Stimulated activated CD8-positive, alpha-beta memory T cell treated with anti-CD3 and anti-CD28 coated beads, Interleukin-15, amount 100 ng/mL, for 4 hours (primary cell): ENCODE results near the gene ANKH.
"Not testable (repeated sequence)": the region's sequence is repeated elsewhere in the genome, so short reads cannot be mapped to it uniquely, and the experiment has no call there.

Experiments used
- DNase-seq, 2 donors: peaks; one replicate each; pipeline ENCODE4 v3.0.0-alpha.2; 2020; ENCODE audit warnings: low read depth in 2 of 2

Gene ANKH

DNA sequence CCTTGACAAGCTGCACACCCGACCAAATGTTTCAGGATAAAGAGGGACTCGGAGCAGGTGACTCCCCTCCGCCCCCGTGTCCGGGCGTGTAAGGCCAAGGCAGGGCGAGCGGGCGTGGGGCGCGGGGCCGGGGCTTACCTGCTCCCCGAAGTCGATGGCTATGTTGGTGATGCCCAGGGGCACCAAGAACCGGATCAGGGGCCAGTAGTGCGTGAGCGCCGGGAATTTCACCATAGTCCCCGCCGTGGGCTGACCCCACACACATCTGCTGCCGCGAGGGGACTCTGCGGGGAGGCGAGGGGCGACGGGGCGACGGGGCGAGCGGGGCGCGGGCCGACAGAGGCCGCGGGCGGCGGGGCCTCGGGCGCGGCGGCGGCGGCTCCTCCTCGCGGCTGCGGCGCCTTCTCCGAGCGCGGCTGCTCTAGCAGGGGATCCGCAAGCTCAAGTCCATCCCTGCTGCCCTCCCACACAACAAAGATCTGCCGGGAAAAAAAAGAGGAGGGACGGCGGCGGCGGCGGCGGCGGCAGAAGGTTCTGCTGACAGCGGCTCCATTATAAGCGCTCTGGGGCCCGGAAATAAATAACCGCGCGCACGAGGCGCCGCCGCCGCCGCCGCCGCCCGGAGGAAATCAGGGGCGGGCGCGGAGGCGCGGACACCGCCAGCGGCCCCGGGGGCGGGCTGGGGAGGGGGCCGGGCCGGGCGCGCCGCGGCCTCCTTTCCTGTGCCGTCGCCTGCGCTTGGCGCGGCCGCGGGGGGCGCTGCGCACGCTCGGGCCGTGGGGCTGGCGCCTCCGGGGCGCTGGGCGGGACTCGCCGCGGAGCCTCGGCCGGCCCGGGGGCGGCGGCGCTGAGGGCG is at the start of gene ANKH:
ANKH (minus strand) TSS at position 565 of the 856 bp plus-strand sequence; CDS start at position 234, 331 bp downstream.
- DNase-seq = peak; percentile 64 to 80

DNA sequence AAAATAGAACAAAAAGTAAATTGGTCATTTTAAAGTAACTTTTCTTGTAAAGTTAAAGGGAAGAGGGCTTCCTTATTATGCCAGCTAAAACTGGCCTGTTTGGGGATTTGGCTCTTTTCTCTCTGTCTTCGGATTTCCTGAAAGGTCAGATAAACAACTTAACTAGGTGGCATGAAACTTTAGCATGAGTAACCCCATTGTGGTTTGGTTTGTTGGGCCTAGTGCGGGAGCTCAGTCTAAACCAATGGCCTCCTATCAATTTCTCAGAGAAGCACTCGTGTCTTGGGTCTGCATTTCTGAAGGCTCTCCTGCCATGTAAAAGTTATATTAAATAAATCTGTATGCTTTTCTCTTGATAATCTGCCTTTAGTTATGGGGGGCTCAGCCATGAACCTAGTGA is 48.5 kb upstream of the ANKH start:
- no peak for DNase-seq

DNA sequence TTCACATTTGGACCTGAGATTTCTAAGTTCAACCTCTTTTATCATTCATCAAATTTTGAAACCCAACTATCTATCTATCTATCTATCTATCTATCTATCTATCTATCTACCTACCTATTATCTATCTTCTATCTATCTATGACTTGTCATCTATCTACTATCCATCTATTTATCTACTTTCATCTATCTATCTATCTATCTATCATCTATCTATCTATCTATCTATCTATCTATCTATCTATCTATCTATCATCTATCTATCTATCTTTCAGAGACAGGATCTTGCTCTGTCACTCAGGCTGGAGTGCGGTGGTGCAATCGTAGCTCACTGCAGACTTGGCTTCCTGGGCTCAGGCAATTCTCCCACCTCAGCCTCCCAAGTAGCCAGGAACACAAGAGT is 47.5 kb upstream of the ANKH start:
- DNase-seq = not testable (repeated sequence)

DNA sequence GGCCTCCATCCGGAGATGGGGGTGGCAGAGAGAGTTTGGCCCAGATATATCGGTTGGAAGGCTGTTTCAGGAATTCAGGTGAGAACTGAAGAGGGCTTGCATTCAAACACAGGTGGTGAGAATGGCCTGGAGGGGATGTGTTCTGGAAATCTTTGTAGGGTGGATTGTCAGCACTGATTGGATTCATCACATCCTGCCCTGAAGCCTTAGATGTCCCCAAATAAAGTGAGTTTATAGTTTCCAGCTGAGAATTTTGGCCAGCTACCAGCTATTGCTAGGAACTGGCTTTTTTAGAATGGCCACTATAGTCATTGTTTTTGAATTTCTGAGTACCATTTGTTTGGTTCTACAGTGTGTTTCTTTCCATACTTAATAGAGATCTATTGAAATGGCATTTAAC is 46.1 kb upstream of the ANKH start:
- DNase-seq = no peak

DNA sequence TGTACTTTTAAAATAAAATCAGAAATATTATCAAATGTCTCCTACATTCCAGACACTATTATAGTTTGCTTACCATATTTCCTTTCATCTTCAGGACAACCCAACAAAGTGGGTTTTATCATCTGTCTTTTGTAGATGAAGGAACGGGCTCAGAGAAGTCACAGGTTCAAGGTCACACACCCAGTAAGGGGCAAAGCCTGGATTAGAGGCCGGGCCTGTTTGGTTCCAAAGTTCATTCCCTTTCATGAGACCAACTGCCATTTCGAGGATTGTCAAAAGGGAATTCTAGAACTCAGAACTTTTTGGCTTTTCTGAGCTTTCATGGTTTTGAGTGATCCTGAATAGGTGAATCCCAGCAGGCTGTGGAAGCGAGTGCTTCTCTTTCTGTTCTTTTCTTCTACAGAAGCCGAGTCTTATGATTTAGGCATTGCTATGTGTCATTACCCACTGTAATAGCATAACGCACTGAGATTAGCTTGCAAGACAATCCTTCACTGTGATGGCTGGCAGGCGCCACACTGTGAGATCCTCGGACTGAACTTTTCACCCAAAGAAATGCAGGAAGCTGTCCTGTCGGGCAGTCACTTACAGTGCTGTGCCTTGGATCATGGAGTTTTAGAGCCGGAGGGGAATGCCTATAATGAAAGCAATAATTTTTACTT is 43.8 kb upstream of the ANKH start:
- DNase-seq = no peak

DNA sequence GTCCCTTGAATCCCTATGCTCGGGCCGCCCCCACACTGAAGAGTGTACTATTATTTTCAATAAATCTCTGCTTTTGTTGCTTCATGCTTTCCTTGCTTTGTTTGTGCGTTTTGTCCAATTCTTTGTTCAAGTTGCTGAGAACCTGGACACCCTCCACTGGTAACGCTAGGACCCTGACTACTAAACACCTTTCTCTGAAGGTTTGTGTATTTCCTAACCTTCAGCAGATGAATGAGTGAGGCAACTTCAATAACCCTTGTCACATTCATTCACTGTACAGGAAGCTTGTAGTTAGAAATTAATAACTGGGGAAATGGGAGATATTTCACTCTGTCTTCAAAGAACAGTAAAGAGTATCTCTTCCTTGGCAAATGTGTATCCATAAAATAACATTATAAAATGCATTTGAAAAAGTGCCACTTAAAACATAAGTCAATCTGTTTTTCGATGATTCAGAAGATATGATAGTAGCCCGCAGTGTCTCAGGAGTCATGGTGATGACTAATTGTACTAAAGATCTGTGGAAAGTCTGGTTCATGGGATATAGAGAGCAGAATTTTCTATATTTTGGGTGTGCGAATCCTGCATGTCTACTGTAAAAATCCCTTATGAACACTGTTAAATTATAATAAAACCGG is 43.2 kb upstream of the ANKH start:
- no peak for DNase-seq

DNA sequence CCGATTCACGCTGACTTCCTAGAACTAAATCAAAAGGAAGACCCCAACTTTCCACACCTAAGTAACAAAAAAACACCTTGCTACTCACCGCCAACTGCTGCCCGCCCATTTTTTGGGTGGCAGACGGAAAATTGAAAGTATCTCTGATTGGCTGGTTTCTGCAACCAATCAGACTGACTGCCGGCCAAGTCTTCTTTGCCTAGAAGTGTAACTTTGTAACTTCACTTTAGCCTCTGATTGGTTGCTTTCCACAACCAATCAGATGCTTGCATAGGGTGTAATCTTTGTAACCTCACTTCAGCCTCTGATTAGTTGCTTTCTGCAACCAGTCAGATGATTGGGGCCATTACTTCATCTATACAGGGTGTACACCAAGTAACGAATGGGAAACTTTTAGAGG is 42.6 kb upstream of the ANKH start:
- DNase-seq = no peak

DNA sequence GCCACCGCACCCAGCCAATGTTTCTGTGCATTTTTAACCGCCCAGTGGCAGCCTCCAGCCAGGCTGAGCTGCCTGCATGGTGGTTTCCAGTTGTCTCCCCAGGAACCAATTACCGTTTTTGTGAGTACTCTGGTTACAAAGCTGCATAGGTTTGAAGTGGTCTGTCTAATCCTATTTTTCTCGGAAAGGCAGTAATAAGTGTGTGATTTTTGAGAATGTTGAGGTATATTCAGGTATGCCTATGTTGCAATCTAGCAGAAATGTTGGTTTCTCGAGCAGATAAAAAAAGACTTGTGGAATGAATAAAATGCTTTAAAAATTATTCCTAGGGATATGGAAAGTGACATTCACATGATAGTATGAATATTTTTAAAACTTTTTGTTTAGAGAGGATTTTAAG is 41.5 kb upstream of the ANKH start:
- DNase-seq = no peak

DNA sequence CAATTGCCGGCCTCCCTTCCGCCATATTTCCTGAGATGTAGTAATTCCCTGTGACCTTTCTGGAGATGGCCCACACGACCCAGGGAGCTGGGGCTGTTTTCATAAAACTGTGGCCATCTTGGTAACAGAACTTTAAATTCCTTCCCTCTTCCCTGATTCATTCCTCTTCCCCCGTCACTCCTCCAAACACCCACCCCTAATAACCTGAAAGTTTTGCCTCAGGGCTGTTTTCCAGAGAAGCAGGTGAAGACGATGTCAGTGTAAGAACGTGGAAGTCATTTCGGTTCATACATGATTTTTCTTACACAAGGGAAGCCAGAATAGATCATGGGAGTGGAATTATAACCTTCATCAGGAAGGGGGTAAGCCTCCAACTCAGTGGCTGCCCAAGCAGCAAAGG is 40.6 kb upstream of the ANKH start:
- DNase-seq = no peak

DNA sequence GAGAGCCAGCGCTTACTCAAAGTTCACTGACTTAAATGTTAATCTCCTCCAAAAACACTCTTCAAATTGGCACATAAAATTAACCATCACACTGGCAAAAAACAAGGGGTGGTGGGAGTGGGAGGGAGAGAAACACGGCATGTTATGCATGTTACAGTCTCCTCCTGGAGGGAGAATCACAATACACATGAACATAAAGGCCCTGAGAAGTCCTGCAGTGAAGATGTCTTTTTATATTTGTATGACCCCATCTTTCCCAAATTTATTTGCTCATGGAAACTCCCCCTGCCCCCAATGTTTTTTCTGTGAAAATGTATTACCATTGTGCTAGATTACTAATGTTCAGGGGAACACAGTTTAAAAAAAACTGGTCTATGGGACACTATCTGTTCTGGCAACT is 37.8 kb upstream of the ANKH start:
- no peak for DNase-seq

DNA sequence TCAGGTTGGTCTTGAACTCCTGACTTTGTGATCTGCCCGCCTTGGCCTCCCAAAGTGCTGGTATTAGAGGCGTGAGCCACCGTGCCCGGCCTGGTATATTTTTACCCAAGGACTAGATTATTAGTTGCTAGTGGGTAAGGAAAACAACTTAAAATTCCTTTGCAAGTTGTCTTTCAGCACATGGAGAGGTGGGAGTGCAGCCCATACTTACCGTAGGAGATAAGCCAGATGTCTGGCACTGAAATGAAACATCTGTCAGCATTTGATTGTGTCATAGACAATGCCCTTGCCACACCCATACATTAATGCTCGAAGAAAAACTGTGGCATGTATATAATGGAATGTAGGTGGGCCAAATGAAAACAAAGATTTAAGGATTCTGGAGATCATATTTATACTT is 36.6 kb upstream of the ANKH start:
- no peak for DNase-seq

DNA sequence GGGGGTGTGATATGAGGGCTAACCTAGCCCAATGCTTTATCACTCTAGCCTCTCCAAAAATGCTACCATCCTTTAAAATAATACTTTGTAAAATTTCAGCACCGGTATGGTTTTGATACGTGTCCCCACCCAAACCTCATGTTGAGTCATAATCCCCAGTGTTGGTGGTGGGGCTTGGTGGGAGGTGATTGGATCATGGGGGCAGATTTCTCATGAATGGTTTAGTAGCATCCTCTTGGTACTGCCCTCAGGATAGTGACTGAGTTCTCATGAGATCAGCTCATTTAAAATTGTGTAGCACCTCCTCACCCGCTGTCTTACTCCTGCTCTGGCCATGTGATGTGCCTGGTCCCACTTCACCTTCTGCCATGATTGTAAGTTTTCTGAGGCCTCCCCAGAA is 35.0 kb upstream of the ANKH start:
- DNase-seq = no peak

DNA sequence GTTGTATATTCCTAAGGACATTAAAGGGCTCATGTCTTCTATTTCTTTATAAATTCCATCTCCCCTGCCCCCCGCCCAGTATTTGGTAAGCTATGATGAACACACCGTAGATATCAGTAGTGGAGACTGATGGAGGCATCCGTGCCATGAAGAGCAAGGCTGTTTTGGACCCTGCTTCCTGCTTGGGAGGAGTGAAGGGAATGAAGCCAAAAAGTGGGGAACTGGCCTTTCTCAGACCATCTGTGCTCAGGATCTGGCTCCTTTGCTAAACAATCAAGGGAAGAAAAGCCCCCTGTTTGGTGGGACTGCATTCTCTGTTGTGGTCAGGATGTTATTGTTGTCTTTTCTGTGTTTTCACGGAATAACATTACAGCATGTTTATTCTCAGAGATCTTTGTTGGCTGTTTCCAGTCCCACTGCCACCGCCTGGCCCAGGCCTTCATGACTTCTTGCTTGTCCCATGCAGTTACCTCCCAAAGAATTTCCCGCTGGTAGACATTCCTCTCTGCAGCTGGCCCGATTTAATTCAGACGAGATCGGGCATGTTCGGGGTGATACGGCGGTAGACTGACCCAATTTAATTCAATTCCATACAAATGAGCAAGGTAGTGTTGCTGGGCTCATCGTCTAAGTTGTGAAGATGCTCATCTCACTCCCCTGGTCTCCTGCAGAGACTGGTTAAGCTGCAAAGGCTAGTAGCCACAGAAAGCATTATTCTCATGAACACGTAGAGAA is 31.4 kb upstream of the ANKH start:
- DNase-seq = no peak

DNA sequence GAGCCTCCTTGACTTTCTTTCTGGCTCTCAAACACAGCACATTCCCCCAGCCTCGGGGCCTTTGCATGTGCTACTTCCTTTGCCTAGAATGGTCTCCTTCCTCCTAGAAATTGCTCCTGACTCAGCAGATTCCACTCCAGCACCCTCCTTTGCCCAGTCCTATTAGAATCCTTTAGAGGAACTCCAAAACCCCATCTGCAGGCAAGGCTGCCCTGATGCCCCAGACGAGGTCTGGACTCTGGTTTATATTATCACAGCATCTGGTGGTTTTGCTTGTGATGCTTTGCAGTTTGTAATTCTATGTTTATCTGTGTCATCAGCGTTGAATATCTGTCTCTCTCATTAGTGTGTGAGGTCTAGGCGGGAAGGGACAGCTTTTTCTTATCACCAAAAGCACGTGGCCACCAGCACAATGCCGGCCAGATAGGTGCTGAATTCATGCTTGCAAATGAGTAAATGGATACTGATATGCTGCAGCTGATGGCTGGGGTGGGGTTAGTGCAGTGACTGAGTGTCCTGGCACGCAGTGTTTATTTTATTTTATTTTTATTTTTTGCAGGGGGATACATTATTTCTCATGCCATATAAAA is 30.0 kb upstream of the ANKH start:
- DNase-seq = no peak

DNA sequence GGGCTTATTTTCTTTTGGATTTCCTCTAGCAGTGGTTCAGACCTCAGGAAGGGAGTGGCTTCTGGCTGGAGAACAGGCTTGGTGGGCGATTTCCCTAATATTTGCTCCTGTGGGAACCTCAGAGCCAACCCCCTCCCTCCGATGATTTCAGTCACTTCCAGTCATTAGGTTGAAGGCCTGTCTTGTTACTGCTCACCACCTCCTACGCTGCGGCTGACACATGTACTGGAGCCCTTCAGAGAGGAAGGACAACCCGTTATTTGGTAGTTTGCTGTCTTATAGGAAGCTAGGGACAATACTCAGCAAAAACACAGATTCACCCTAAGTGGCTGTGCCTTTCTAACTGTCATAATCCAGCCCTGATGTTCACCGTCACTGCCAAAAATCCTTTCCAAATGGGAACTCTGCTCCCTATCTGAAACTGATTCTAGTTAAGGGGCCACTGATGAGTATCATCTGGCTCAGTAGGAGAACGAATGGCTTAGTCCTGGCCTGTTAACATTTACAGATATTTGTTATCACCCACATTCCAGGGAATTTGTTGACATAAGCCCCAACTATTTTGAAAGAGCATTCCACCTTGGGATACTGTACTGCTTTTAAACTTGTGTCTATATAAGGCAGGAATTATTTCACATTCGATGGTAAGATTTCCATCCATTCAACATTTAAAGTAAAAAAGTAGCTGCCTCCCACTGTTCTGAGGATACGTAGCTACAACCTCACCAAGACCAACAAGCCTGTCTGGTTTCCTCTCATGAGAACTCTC is 29.3 kb upstream of the ANKH start:
- no peak for DNase-seq

DNA sequence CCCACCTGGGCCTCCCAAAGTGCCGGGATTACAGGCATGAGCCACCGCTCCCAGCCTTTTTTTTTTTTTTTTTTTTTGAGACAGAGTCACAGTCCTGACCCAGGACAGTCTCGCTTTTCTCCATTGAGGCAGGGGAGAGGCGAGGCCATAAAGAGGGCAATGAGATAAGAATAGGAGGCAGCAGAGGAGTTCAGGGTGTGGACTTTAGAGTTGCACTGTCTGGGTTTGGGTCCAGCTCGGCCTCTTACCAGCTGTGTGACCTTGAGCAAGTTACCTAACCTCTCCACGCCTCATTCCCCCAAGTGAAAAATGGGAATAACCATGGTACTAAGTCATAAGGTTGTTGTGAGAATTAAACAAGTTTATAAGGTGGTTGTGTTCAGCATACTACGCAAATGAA is 24.6 kb upstream of the ANKH start:
- DNase-seq = no peak

DNA sequence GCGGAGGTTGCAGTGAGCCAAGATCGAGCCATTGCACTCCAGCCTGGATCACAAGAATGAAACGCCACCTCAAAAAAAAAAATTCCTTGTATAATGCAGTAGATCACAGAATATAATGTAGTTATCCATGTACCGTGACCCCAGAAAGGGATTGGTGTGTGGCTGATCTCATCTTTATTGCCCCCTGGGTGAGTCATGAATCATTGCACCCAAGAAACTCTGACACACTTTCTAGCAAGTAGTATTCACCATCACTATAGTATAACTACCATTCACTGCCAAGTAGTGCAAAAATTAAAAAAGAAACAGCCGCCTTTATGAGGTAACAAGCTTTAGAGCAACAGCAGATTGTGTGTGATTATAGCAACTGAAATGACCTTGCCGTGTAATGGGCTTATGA is 23.7 kb upstream of the ANKH start:
- no peak for DNase-seq

DNA sequence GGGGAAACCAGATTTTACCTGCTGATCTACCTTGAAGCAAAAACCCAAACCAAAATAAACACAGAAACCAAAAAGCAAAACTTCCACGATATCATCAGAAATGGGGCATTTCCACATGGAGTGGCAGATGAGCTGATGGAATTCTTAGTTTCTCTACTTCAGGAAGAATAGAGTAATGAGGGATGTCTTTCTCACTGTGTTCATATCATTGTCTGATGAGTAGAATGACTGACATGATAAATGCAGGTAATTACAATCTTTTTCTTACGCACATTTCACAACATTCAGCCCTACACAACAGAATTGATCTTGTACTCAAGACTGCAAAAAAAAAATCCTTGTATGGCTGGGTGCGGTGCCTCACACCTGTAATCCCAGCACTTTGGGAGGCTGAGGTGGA is 23.2 kb upstream of the ANKH start:
- no peak for DNase-seq

DNA sequence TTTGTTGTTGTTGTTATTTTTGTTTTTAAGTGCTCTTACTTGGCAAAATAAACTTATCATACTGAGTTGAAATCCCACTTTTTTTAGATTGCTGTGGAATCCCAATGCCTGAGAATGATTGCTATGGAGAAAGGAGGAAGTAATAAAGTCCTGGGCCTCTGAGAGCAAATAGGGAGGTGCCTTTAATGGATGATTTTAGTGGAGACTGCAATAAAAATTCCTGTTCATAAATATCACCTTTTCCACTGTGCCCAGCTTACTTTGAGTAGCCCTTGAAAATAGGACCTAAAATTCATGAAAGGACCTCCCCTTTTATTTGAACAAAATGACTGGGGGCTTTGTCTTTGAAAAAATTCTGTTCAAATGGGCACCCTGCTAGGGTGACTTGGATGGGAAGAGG is 21.8 kb upstream of the ANKH start:
- DNase-seq = no peak

DNA sequence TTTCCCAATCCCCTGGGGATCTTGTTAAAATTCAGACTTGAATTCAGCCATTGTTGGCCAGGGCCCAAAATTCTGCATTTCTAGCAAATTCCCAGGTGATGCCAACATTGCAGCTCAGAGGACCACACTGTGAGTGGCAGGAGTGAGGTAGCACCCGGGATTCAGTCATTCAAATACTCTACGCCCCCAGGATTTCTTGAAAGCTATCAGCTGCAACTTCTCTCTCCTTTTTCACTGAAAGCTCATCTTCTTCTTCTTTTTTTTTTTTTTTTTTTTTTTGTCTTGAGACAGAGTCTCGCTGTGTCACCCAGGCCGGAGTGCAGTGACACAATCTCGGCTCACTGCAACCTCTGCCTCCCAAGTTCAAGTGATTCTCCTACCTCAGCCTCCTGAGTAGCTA is 19.3 kb upstream of the ANKH start:
- DNase-seq = no peak

DNA sequence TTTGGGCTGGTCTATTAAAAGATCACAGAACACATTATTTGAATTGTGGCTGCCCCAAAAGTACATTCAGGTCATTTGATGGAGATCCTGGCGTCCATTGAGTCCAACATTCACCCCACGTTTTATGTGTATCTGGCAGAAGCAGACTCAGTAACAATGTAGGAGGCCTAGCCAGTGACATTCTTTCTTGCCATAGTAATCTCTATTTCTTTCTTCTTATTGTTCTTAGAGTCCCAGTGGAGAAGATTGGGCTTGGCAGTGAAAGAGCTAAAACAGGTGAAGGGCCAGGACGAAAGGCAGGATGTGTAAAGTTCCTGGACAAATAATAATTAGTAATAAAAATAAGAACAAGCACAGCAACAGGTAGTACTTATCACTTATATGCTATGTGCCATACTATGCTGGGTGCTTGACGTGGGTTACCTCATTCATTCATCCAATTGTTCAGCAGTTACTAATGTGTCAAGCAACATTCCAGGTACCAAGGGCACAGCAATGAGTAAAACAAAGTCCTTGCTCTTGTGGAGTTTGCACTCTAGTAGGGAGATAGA is 12.6 kb upstream of the ANKH start:
- DNase-seq = no peak
